Sigmoid colon (tissue), 7 donors: ENCODE measurements around the gene MAP4K1. TPM values are rescaled to one million over a fixed set of nuclear protein-coding genes. Genes with fewer than 3 reads are reported as not detected.
A peak's percentile ranks its signal among the peaks of the same experiment; 100 is the strongest.
"Not testable (repeated sequence)": the region's sequence is repeated elsewhere in the genome, so short reads cannot be mapped to it uniquely, and the experiment has no call there.

Experiments
- DNase-seq: peaks from one replicate; pipeline ENCODE4 v3.0.0-alpha.2; 2019
- H3K27ac ChIP-seq, 4 donors: fragments of 200-600 bp; sonication (generic); one replicate each; pipeline ENCODE4 v1.5.1; 2016 to 2019; ENCODE audit warnings: mild to moderate bottlenecking in 1 of 4
- H3K27me3 ChIP-seq, 3 donors: fragments of 200-600 bp; sonication (generic); one replicate each; pipeline ENCODE4 v1.5.1; 2019; ENCODE audit warnings: mild to moderate bottlenecking in 1 of 3
- H3K36me3 ChIP-seq, 4 donors: fragments of 200-600 bp; sonication (generic); one replicate each; pipeline ENCODE4 v1.5.1; 2016 to 2019
- H3K4me1 ChIP-seq, 4 donors: fragments of 200-600 bp; sonication (generic); one replicate each; pipeline ENCODE4 v1.5.1; 2017 to 2019
- H3K4me3 ChIP-seq, 4 donors: fragments of 200-600 bp; sonication (generic); one replicate each; pipeline ENCODE4 v1.5.1; 2017 to 2019; ENCODE audit warnings: mild to moderate bottlenecking in 2 of 4, moderate library complexity in 1 of 4
- H3K9me3 ChIP-seq, 4 donors: fragments of 200-600 bp in 3 of 4; sonication (generic) in 3 of 4; one replicate each; pipeline versions ENCODE4 v1.5.1 to v1.6.1; 2013 to 2019
- CTCF ChIP-seq, 4 experiments: fragments of 450-650 bp in 3 of 4; fragments of 200-600 bp in 1 of 4; IDR thresholded peaks; one replicate each; pipeline ENCODE4 v1.5.1; 2016 to 2019; ENCODE audit warnings: antibody characterized with exemption in 4 of 4, mild to moderate bottlenecking in 3 of 4, moderate library complexity in 2 of 4
- EP300 ChIP-seq, 4 donors: sonication (generic); formaldehyde crosslinking; IDR thresholded peaks; one replicate each; pipeline ENCODE4 v1.6.1; 2017; ENCODE audit warnings: antibody characterized with exemption in 4 of 4
- POLR2A ChIP-seq, 2 donors: fragments of 450-650 bp; IDR thresholded peaks; one replicate each; pipeline ENCODE4 v1.6.1; 2016; ENCODE audit warnings: antibody characterized with exemption in 2 of 2, mild to moderate bottlenecking in 2 of 2, moderate library complexity in 2 of 2
- POLR2AphosphoS5 ChIP-seq, 4 donors: sonication (generic); formaldehyde crosslinking; IDR thresholded peaks; one replicate each; pipeline ENCODE4 v1.6.1; 2017; ENCODE audit warnings: antibody characterized with exemption in 4 of 4
- WGBS, 2 donors: extraction: QIAGEN DNeasy Blood & Tissue Kit; methylation state at CpG; one replicate each; pipeline ENCODE4 v1.1.7; 2013; 5-methylcytosine and 5-hydroxymethylcytosine counted together
- intact Hi-C: fragments of 100-400 bp; cut with DNase I; formaldehyde crosslinking; loops from one replicate; pipeline ENCODE4 v1.15.1; 2023
- polyA plus RNA-seq, 3 donors: library from polyadenylated mRNA; stranded (reverse); fragments of 200-250 nt; gene quantifications; one replicate each; pipeline ENCODE4 v1.2.3, GENCODE V29; 2013
- total RNA-seq, 4 donors: library from RNA; depleted of rRNA; stranded (reverse); fragments of >200 nt; gene quantifications; one replicate each; pipeline ENCODE4 v1.1.0, GENCODE V29; 2016
- donor health status: healthy with polysubstance abuse.
- donor health status: Bipolar disorder and iron deficiency.
- donor health status: healthy.

MAP4K1 gene
- total and polyA plus RNA-seq, 7 donors: 1.2 to 29.7 (median 1.6) TPM

DNA sequence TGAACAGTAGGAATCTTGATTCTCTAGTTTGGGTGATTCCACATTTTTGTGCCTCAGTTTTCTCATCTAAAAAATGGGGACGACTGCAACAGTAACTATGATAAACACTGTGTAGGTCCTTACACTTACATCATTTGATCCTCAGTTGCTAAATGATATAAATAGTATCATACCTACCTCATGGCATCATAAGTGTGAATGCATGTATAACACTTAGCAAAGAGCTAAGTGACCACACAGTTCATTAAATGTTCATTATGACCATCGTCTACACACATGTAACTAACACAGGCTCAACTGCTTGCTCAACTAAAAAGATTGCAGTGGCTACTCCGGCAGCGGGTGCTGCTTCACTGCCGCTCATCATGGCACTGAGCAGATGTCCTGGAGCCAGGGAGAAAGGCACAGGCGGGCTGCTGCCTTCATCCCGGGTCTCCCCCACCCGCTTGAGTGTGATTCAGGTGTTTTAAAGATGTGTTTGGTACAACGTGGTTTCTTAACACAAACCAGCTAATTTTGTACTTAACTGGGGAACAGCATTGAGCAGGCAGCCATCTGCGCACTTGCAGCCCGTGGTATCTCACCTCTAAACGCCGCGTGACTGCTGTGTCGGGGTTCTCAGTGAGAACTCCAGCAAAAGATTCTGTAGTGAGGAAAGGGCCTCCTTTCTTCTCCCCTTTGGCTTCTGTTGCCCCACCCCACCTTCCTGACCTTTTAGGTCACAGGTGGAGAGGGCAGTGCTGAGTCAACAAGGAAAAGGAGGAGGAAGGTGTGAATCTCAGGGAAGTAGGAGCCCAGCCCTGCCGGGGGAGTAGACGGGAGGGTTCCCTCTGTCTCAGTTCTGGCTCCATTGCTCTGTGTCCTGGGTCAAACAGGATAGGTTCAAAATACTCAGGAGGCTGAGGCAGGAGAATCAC, 18.0 kb upstream of the MAP4K1 start:
- WGBS, 2 donors: 77 to 85% methylated on average over 17 of the region's 17 CpGs
- no peak for TF ChIP-seq EP300 (IDR thresholded peaks at IDR 0.05)
- peak overlapping the region in 1 of 4 donors; percentile 58 for H3K27ac ChIP-seq
- DNase-seq: no peak
- peaks cover 0 to 6% (median 0%) of the 10 kb centered on the region in 4 donors for H3K4me1 ChIP-seq
- intact Hi-C loops: no loop called here
- no peak overlapping the region for H3K4me3 ChIP-seq
- H3K36me3 ChIP-seq: peaks cover 9 to 65% (median 24%) of the 10 kb centered on the region in 4 donors
- no peaks in the 10 kb centered on the region for H3K9me3 ChIP-seq
- no peaks in the 10 kb centered on the region for H3K27me3 ChIP-seq

GRCh38 chr19:38634757-38635482, 17.2 kb upstream of the MAP4K1 start:
- peaks cover 11 to 73% (median 28%) of the 10 kb centered on the region in 4 donors for H3K36me3 ChIP-seq
- H3K27ac ChIP-seq: peak overlapping the region; percentile 2 to 59 (median 54)
- 69 to 71% methylated on average over 17 of the region's 17 CpGs for WGBS, 2 donors
- H3K9me3 ChIP-seq: no peaks in the 10 kb centered on the region
- DNase-seq: peak; percentile 84
- H3K4me1 ChIP-seq: peaks cover 0 to 6% (median 0%) of the 10 kb centered on the region in 4 donors
- intact Hi-C loops: loop anchor here (1.0 kb wide), 1 partner anchor 232 kb away; the partner anchor contains the start of gene FAM98C
- TF ChIP-seq EP300 (IDR thresholded peaks at IDR 0.05): no peak
- TF ChIP-seq CTCF (IDR thresholded peaks at IDR 0.05): peak; percentile 87 to 95 (median 90)
- peak in 1 of 4 donors; percentile 22 for TF ChIP-seq POLR2AphosphoS5 (IDR thresholded peaks at IDR 0.05)
- H3K27me3 ChIP-seq: no peaks in the 10 kb centered on the region
- no peak overlapping the region for H3K4me3 ChIP-seq

DNA sequence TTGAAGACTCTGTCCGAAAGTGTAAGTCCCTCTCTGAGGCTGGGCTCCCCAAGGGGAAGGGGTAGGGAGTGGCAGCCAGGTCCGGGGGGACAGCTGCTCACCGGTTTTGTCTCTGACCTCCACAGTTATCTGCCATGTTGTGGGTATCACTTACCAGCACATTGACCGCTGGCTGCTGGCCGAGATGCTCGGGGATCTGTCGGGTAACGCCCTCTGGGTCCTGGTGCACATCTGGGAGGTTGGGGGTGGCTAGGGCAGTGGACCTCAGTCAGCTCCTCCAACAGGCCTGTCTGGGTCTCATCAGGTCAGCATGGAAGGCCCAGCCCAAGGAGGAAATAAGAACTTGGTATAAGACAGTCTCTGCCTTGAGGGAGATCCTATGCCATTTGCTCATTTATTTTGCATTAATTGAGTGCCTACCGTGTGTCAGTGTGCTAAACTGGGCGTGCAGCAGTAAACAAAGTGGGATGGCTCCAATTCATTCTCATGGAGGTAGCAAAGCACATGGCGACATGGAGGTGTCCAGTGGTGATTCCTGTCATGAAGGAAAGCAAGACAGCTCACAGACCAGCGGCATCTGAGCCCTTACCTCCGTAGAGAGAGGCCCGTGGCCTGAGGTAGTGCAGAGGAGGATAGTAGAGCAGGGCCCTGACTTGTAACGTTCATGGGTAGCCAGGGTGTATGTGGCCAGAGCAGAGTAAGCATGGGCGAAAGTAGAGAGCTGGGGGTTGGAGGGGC, 14.9 kb upstream of the MAP4K1 start:
- DNase-seq: no peak
- Histone ChIP-seq H3K27me3 (no peaks in the 10 kb centered on the region), H3K36me3 (peaks cover 23 to 84% (median 49%) of the 10 kb centered on the region in 4 donors), H3K9me3 (no peaks in the 10 kb centered on the region), H3K4me3 (no peak overlapping the region), H3K4me1 (peaks cover 0 to 6% (median 0%) of the 10 kb centered on the region in 4 donors), H3K27ac (no peak overlapping the region)
- TF ChIP-seq POLR2AphosphoS5 (IDR thresholded peaks at IDR 0.05): no peak
- TF ChIP-seq POLR2A (IDR thresholded peaks at IDR 0.05): no peak
- no peak for TF ChIP-seq CTCF (IDR thresholded peaks at IDR 0.05)
- no peak for TF ChIP-seq EP300 (IDR thresholded peaks at IDR 0.05)
- WGBS, 2 donors: 92 to 93% methylated on average over 16 of the region's 16 CpGs
- intact Hi-C loops: no loop called here

DNA sequence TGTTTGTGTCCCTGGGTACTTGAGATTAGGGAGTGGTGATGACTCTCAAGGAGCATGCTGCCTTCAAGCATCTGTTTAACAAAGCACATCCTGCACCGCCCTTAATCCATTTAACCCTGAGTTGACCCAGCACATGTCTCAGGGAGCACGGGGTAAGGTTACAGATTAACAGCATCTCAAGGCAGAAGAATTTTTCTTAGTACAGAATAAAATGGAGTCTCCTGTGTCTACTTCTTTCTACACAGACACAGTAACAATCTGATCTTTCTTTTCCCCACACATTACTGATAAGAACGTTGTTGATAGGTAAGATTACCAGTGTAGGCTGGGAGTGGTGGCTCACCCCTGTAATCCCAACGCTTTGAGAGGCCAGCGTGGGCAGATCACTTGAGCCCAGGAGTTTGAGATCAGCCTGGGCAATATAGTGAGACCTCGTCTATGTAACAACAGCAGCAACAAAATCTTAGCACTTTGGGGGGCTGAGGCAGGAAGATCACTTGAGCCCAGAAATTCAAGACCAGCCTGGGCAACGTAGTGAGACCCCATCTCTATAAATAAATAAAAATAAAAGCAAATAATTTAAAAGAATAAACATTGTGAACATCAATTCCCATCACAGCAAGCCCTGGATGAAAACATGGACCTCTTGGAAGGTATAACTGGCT, 14.2 kb upstream of the MAP4K1 start:
- H3K27ac ChIP-seq, intact Hi-C loops, H3K9me3 ChIP-seq, DNase-seq, H3K27me3 ChIP-seq, H3K4me1 ChIP-seq, H3K4me3 ChIP-seq: not testable (repeated sequence)
- 63 to 80% methylated on average over 7 of the region's 7 CpGs for WGBS, 2 donors
- peaks cover 24 to 85% (median 56%) of the 10 kb centered on the region in 4 donors for H3K36me3 ChIP-seq

DNA sequence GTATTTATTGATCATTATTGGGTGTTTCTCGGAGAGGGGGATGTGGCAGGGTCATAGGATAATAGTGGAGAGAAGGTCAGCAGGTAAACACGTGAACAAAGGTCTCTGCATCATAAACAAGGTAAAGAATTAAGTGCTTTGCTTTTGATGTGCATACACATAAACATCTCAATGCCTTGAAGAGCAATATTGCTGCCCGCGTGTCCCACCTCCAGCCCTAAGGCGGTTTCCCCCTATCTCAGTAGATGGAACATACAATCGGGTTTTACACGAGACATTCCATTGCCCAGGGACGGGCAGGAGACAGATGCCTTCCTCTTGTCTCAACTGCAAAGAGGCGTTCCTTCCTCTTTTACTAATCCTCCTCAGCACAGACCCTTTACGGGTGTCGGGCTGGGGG, 13.5 kb upstream of the MAP4K1 start:
- H3K4me1 ChIP-seq, intact Hi-C loops, H3K27me3 ChIP-seq, H3K4me3 ChIP-seq, DNase-seq, H3K9me3 ChIP-seq, H3K27ac ChIP-seq: not testable (repeated sequence)
- peaks cover 28 to 88% (median 62%) of the 10 kb centered on the region in 4 donors for H3K36me3 ChIP-seq
- WGBS, 2 donors: 80 to 81% methylated on average over 11 of the region's 11 CpGs
